Uterus (tissue), 4 donors: ENCODE data around the gene CASK. TPM values are rescaled to one million over a fixed set of nuclear protein-coding genes. Genes with fewer than 3 reads are reported as not detected.

Source experiments
- DNase-seq, 2 donors: peaks; one replicate each; pipeline ENCODE4 v3.0.0-alpha.2; 2019 to 2020
- H3K27ac ChIP-seq, 2 donors: fragments of 200-600 bp; sonication (generic); 1 replicate in 1 of 2; 2 replicates in 1 of 2; pipeline ENCODE4 v1.5.1; 2016 to 2018
- H3K27me3 ChIP-seq, 2 donors: fragments of 200-600 bp; sonication (generic); one replicate each; pipeline ENCODE4 v1.5.1; 2018 to 2019; ENCODE audit warnings: control low read depth in 1 of 2
- H3K36me3 ChIP-seq, 2 donors: fragments of 200-600 bp; sonication (generic); one replicate each; pipeline ENCODE4 v1.5.1; 2019; ENCODE audit warnings: control low read depth in 1 of 2
- H3K4me1 ChIP-seq, 2 donors: fragments of 200-600 bp; sonication (generic); one replicate each; pipeline ENCODE4 v1.5.1; 2018 to 2019; ENCODE audit warnings: control low read depth in 1 of 2
- H3K4me3 ChIP-seq, 2 donors: fragments of 200-600 bp; sonication (generic); 1 replicate in 1 of 2; 2 replicates in 1 of 2; pipeline ENCODE4 v1.5.1; 2018 to 2019; ENCODE audit warnings: mild to moderate bottlenecking in 1 of 2
- H3K9me3 ChIP-seq, 2 donors: fragments of 200-600 bp; sonication (generic); one replicate each; pipeline ENCODE4 v1.5.1; 2019; ENCODE audit warnings: control low read depth in 1 of 2
- POLR2A ChIP-seq, 2 donors: fragments of 450-650 bp; IDR thresholded peaks; one replicate each; pipeline ENCODE4 v1.6.1; 2016; ENCODE audit warnings: antibody characterized with exemption in 2 of 2, mild to moderate bottlenecking in 1 of 2, moderate library complexity in 1 of 2
- intact Hi-C: fragments of 100-400 bp; cut with DNase I; formaldehyde crosslinking; loops from one replicate; pipeline ENCODE4 v1.15.1; 2023; ENCODE audit warnings: low total_unique reads
- total RNA-seq, 4 donors: library from RNA; depleted of rRNA in 3 of 4; stranded (reverse); fragments of >200 nt in 3 of 4; gene quantifications; one replicate each; pipeline versions ENCODE4 v1.1.0 to v1.2.4, GENCODE V29; 2014 to 2023
- TF ChIP-seq, protein P1 (sequence below), 4 experiments: fragments of 200-600 bp in 2 of 4; fragments of 450-650 bp in 2 of 4; sonication (generic) in 2 of 4; IDR thresholded peaks; one replicate each; pipeline ENCODE4 v1.5.1; 2016 to 2019; ENCODE audit warnings: antibody characterized with exemption in 4 of 4, mild to moderate bottlenecking in 2 of 4, moderate library complexity in 1 of 4
- donor health status: DM: yes; HTN: yes; CAD: no.

Gene CASK
- total RNA-seq, 4 donors from 2014 or later: 7.9 to 76.0 (median 40.7) TPM

DNA sequence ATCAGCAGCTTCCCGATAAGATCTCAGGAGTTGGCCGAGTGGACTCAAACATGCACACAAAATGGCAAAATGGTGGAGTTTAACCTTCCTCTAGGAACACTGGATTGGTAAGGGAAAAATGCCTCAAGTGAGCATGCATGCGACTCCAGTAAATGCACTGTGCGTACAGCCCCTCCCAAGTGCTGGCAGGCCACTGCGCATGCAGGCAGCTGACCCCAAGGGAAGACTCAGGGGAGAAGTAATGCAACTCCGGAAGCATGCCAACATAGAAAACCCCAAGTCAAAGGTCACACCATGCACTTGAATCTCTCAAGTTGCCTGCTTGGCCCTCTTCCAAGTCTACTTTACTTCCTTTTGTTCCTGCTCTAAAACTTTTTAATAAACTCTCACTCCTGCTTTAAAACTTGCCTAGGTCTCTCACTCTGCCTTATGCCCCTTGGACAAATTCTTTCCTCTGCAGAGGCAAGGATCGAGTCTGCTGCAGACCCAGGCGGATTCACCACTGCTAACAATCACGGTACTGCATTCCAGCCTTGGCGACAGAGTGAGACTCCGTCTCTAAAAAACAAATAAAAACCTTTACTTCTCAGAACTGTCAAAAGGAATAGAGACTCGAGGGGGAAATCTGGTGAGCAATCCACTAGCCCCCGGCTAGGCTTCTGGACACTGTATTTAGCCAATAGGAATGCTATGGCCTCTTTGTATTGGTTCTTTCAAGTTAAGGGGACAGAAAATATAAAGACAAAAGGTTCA, 442.7 kb downstream of the CASK start:
- intact Hi-C loops: no loop called here
- Histone ChIP-seq H3K36me3 (no peaks in the 10 kb centered on the region), H3K9me3 (peaks cover 0 to 4% of the 10 kb centered on the region in 2 donors), H3K27me3 (no peaks in the 10 kb centered on the region), H3K4me3 (no peak overlapping the region), H3K4me1 (no peaks in the 10 kb centered on the region), H3K27ac (no peak overlapping the region)
- DNase-seq: no peak
- TF ChIP-seq, protein P1, sequence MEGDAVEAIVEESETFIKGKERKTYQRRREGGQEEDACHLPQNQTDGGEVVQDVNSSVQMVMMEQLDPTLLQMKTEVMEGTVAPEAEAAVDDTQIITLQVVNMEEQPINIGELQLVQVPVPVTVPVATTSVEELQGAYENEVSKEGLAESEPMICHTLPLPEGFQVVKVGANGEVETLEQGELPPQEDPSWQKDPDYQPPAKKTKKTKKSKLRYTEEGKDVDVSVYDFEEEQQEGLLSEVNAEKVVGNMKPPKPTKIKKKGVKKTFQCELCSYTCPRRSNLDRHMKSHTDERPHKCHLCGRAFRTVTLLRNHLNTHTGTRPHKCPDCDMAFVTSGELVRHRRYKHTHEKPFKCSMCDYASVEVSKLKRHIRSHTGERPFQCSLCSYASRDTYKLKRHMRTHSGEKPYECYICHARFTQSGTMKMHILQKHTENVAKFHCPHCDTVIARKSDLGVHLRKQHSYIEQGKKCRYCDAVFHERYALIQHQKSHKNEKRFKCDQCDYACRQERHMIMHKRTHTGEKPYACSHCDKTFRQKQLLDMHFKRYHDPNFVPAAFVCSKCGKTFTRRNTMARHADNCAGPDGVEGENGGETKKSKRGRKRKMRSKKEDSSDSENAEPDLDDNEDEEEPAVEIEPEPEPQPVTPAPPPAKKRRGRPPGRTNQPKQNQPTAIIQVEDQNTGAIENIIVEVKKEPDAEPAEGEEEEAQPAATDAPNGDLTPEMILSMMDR (IDR thresholded peaks at IDR 0.05): no peak
- no peak for TF ChIP-seq POLR2A (IDR thresholded peaks at IDR 0.05)

DNA sequence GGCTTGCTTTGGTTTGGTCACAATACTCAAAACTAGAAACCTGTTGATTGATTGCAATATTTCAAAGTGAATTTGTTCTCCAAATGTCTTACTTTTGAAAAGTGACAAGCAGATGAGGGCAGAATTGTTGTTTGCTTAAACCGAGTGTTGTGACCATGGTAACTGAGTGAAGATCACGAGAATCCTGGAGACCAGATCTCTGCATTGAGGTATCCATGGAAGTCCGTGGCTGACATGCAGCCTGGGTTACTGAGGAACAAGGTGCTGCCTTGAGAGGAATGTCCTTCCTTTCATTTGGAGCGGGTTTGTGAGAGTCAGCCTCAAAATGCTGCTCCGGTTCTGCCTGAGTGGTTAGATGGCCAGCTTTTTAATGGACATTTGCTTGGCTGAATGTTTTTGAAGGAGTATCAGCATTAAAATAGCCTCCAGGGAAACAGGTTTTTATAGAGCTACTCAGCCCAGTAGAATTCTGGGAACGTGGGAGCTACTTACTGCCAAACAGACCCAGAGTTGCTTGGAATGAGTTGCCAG, 444.9 kb downstream of the CASK start:
- TF ChIP-seq POLR2A (IDR thresholded peaks at IDR 0.05): no peak
- TF ChIP-seq, protein P1 (IDR thresholded peaks at IDR 0.05): no peak
- H3K27me3 ChIP-seq: no peaks in the 10 kb centered on the region
- no peak overlapping the region for H3K4me3 ChIP-seq
- no peaks in the 10 kb centered on the region for H3K36me3 ChIP-seq
- H3K27ac ChIP-seq: no peak overlapping the region
- DNase-seq: no peak
- peaks cover 0 to 4% of the 10 kb centered on the region in 2 donors for H3K9me3 ChIP-seq
- H3K4me1 ChIP-seq: no peaks in the 10 kb centered on the region
- intact Hi-C loops: no loop called here

DNA sequence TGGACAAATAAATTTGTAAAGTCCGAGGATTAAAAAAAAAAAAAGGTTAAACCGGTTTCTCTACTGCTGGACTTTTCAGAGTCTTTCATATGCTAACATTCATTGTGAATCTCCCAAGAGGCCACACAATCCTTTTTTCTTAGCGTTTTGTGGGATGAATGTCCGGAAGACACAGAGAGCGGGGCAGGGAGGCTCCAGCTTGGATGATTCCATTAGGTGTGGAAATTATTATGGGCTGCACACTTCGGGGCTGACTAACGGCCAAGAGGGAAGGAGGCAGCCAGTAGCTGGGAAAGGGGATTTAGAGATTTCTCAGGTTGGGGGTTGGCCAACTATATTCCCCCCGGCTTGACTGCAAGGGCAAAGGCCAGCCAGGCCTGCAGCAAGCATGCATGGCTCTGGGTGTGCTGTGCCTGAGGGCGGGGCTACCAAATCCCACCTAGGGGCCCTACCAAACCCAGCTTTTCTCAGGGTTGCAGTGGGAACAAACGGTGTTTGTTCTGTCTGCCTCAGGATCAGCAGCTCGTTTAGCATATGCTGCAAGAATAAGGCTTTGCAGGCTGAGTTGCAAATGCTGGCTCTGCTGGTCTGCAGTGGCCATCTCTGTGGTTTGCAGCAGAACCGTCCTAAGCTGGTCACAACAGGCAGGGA, 447.6 kb downstream of the CASK start:
- intact Hi-C loops: no loop called here
- no peak for DNase-seq
- Histone ChIP-seq H3K4me3 (no peak overlapping the region), H3K27me3 (no peaks in the 10 kb centered on the region), H3K9me3 (no peaks in the 10 kb centered on the region), H3K4me1 (no peaks in the 10 kb centered on the region), H3K27ac (no peak overlapping the region), H3K36me3 (no peaks in the 10 kb centered on the region)
- TF ChIP-seq, protein P1 (IDR thresholded peaks at IDR 0.05): no peak
- TF ChIP-seq POLR2A (IDR thresholded peaks at IDR 0.05): no peak

- Histone ChIP-seq H3K27ac (no peak overlapping the region), H3K36me3 (no peaks in the 10 kb centered on the region)
- intact Hi-C loops: no loop called here
Measured at GRCh38 chrX:41475191-41475590, 448.2 kb downstream of the CASK start.

GRCh38 chrX:41474726-41475100, 448.6 kb downstream of the CASK start:
- TF ChIP-seq POLR2A (IDR thresholded peaks at IDR 0.05): no peak
- TF ChIP-seq, protein P1 (IDR thresholded peaks at IDR 0.05): no peak
- no peak overlapping the region for H3K27ac ChIP-seq
- H3K4me3 ChIP-seq: no peak overlapping the region
- intact Hi-C loops: no loop called here
- DNase-seq: no peak
- no peaks in the 10 kb centered on the region for H3K36me3 ChIP-seq
- no peaks in the 10 kb centered on the region for H3K27me3 ChIP-seq
- no peaks in the 10 kb centered on the region for H3K4me1 ChIP-seq
- no peaks in the 10 kb centered on the region for H3K9me3 ChIP-seq

More at GRCh38 chrX:41475191-41475590, 448.2 kb downstream of the CASK start:
- no peaks in the 10 kb centered on the region for H3K9me3 ChIP-seq
- no peaks in the 10 kb centered on the region for H3K27me3 ChIP-seq
- no peak for TF ChIP-seq POLR2A (IDR thresholded peaks at IDR 0.05)
- H3K4me1 ChIP-seq: no peaks in the 10 kb centered on the region
- H3K4me3 ChIP-seq: no peak overlapping the region
- DNase-seq: no peak
